GM19452 (cell line): ENCODE data around the gene ATP6V0E1.
"Not testable (repeated sequence)": the region's sequence is repeated elsewhere in the genome, so short reads cannot be mapped to it uniquely, and the experiment has no call there.

Source experiments
- ATAC-seq: cut with Tn5 transposase; IDR thresholded peaks from one replicate; pipeline ENCODE4 v1.9.1; 2021; ENCODE audit not compliant: unreplicated experiment

ATP6V0E1 gene

GRCh38 chr5:173069671-173070070 lies 86.1 kb downstream of the ATP6V0E1 start:
- no peak for ATAC-seq

DNA sequence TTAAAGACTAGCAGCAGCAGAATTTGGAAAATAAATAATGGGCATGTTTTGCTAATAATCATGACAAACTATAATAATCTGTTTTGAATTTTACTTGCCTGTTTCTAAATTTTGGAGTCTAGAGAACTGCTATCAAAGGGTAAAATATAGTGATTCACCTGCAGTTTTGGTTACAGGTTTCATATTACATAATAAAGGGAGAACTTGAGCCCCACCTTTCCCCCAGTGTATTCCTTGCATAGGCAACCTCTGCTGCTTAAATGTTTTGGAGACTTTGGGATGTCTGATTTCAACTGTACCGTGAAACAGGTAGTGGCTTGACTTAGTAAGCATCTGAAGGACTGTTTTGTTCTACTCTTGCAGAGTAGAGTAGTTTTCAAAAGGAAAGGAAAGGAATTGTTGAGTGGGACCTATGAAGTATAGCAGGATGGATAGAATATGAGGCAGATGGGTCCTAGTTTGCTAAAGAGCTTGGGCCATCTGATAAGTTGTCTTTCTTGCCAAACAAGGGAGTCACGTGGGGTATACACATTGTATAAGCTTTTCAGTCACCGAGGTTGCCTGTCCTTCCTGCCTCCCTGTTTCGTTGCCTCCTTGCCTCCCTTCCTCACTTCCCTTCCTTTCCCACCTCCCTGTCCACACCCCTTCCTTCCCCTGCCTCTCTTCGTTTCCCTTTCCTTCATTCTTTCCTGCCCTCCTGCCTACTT lies 91.7 kb downstream of the ATP6V0E1 start:
- no peak for ATAC-seq

GRCh38 chr5:173075970-173076369 lies 92.4 kb downstream of the ATP6V0E1 start:
- no peak for ATAC-seq

GRCh38 chr5:173076471-173076870 lies 92.9 kb downstream of the ATP6V0E1 start:
- not testable (repeated sequence) for ATAC-seq

DNA sequence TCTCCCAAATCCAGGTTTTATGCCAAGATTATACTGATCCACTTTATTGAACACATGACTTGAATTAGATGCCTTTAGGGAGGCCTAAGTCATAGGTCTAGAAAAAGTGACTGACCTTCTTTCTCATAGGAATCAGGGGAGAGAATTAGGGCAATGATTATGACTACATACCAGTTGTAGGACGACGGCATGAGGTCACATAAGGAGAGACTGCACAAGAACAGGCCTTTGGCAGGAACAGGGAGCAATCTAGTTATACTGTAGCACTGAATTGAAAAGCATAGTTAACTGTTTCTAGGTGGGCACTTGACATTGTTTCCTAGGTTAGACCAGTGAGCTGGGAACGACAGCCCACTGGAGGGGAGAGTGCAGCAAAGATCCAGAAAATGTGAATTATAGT lies 95.3 kb downstream of the ATP6V0E1 start:
- ATAC-seq: no peak
